ENCODE results near the gene ECE1. TPM values are rescaled to one million over a fixed set of nuclear protein-coding genes. Genes with fewer than 3 reads are reported as not detected.

The ECE1 gene
- total RNA-seq, 2 donors from 2014 or later, result 83.7 to 152 TPM

- H3K4me1 ChIP-seq, result peaks cover 0 to 8% of the 10 kb centered on the region in 2 donors
- H3K27me3 ChIP-seq, result no peaks in the 10 kb centered on the region
- TF ChIP-seq CTCF (IDR thresholded peaks at IDR 0.05), result no peak
- no peaks in the 10 kb centered on the region for H3K9me3 ChIP-seq
- no peak overlapping the region for H3K27ac ChIP-seq
- no peak for DNase-seq (ENCODE audit: low spot score)
- H3K4me3 ChIP-seq, result no peak overlapping the region
- peaks cover 84% of the 10 kb centered on the region for H3K36me3 ChIP-seq
These were observed 65.2 kb downstream of the ECE1 start for GRCh38 chr1:21225065-21225464.

- Histone ChIP-seq H3K4me3 (no peak overlapping the region), H3K36me3 (peaks cover 82% of the 10 kb centered on the region), H3K27me3 (no peaks in the 10 kb centered on the region)
These were observed 69.4 kb downstream of the ECE1 start for GRCh38 chr1:21220815-21221214.

GRCh38 chr1:21219674-21220073, 70.6 kb downstream of the ECE1 start:
- Histone ChIP-seq H3K27ac (no peak overlapping the region), H3K4me3 (no peak overlapping the region), H3K36me3 (peaks cover 70% of the 10 kb centered on the region), H3K9me3 (no peaks in the 10 kb centered on the region), H3K4me1 (peaks cover 0 to 8% of the 10 kb centered on the region in 2 donors), H3K27me3 (no peaks in the 10 kb centered on the region)
- DNase-seq (ENCODE audit: low spot score), result no peak
- no peak for TF ChIP-seq CTCF (IDR thresholded peaks at IDR 0.05)

More at GRCh38 chr1:21220815-21221214, 69.4 kb downstream of the ECE1 start:
- H3K4me1 ChIP-seq, result peaks cover 0 to 8% of the 10 kb centered on the region in 2 donors
- DNase-seq (ENCODE audit: low spot score), result no peak
- H3K9me3 ChIP-seq, result no peaks in the 10 kb centered on the region
- H3K27ac ChIP-seq, result no peak overlapping the region
- TF ChIP-seq CTCF (IDR thresholded peaks at IDR 0.05), result no peak

- Histone ChIP-seq H3K9me3 (no peaks in the 10 kb centered on the region), H3K27ac (no peak overlapping the region), H3K4me3 (no peak overlapping the region), H3K27me3 (no peaks in the 10 kb centered on the region), H3K36me3 (peaks cover 54% of the 10 kb centered on the region), H3K4me1 (peaks cover 0 to 8% of the 10 kb centered on the region in 2 donors)
- TF ChIP-seq CTCF (IDR thresholded peaks at IDR 0.05), result peak; percentile 15 to 50
- DNase-seq (ENCODE audit: low spot score), result no peak
These were observed 72.3 kb downstream of the ECE1 start for GRCh38 chr1:21217812-21218596.

GRCh38 chr1:21216835-21217811, 73.1 kb downstream of the ECE1 start:
- Histone ChIP-seq H3K27me3 (no peaks in the 10 kb centered on the region), H3K4me3 (no peak overlapping the region), H3K36me3 (peaks cover 45% of the 10 kb centered on the region), H3K9me3 (no peaks in the 10 kb centered on the region), H3K4me1 (peaks cover 0 to 8% of the 10 kb centered on the region in 2 donors), H3K27ac (no peak overlapping the region)
- TF ChIP-seq CTCF (IDR thresholded peaks at IDR 0.05), result peak; percentile 70 to 80
- no peak for DNase-seq (ENCODE audit: low spot score)

Data from right atrium auricular region (tissue), 2 donors.